ENCODE data around the gene C3orf52.
A peak's percentile ranks its signal among the peaks of the same experiment; 100 is the strongest.
"Not testable (repeated sequence)": the region's sequence is repeated elsewhere in the genome, so short reads cannot be mapped to it uniquely, and the experiment has no call there.

C3orf52 gene

GRCh38 chr3:112046599-112046998 lies 39.6 kb upstream of the C3orf52 start:
- H3K4me3 ChIP-seq (ENCODE audit: control insufficient read depth, low read depth, low read length) = no peak overlapping the region
- DNase-seq (ENCODE audit: low read depth) = no peak
- TF ChIP-seq, protein P1, sequence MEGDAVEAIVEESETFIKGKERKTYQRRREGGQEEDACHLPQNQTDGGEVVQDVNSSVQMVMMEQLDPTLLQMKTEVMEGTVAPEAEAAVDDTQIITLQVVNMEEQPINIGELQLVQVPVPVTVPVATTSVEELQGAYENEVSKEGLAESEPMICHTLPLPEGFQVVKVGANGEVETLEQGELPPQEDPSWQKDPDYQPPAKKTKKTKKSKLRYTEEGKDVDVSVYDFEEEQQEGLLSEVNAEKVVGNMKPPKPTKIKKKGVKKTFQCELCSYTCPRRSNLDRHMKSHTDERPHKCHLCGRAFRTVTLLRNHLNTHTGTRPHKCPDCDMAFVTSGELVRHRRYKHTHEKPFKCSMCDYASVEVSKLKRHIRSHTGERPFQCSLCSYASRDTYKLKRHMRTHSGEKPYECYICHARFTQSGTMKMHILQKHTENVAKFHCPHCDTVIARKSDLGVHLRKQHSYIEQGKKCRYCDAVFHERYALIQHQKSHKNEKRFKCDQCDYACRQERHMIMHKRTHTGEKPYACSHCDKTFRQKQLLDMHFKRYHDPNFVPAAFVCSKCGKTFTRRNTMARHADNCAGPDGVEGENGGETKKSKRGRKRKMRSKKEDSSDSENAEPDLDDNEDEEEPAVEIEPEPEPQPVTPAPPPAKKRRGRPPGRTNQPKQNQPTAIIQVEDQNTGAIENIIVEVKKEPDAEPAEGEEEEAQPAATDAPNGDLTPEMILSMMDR (conservative IDR thresholded peaks at IDR 0.05; ENCODE audit: control insufficient read depth, insufficient read depth, low read depth, low read length) = no peak

- no peak overlapping the region for H3K4me3 ChIP-seq (ENCODE audit: control insufficient read depth, low read depth, low read length)
- TF ChIP-seq, protein P1 (conservative IDR thresholded peaks at IDR 0.05; ENCODE audit: control insufficient read depth, insufficient read depth, low read depth, low read length) = no peak
- no peak for DNase-seq (ENCODE audit: low read depth)
Observed at GRCh38 chr3:112047264-112047663, 38.9 kb upstream of the C3orf52 start.

- no peak for DNase-seq (ENCODE audit: low read depth)
- TF ChIP-seq, protein P1 (conservative IDR thresholded peaks at IDR 0.05; ENCODE audit: control insufficient read depth, insufficient read depth, low read depth, low read length) = no peak
- no peak overlapping the region for H3K4me3 ChIP-seq (ENCODE audit: control insufficient read depth, low read depth, low read length)
Observed at GRCh38 chr3:112048911-112049310, 37.3 kb upstream of the C3orf52 start.

DNA sequence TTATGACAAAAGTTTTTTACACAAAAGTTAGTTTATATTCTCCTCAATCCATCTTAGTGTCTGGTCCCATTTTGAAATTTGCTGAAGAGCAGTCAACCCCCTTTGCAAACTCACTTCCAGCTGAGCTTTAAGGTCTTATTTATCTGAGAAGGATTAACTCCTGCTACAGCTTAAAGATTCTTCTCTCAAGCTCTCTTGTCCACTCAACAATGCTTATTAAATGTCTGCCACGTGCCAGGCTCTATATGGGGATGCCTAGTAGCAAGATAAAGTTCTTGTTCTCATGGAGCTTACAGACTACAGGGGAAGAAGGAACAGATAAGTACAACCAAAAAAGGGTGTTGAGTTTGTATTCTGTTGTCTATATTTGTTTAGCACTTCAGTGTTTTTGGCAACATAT lies 33.0 kb upstream of the C3orf52 start:
- DNase-seq (ENCODE audit: low read depth) = no peak
- no peak overlapping the region for H3K4me3 ChIP-seq (ENCODE audit: control insufficient read depth, low read depth, low read length)
- TF ChIP-seq, protein P1 (conservative IDR thresholded peaks at IDR 0.05; ENCODE audit: control insufficient read depth, insufficient read depth, low read depth, low read length) = no peak

DNA sequence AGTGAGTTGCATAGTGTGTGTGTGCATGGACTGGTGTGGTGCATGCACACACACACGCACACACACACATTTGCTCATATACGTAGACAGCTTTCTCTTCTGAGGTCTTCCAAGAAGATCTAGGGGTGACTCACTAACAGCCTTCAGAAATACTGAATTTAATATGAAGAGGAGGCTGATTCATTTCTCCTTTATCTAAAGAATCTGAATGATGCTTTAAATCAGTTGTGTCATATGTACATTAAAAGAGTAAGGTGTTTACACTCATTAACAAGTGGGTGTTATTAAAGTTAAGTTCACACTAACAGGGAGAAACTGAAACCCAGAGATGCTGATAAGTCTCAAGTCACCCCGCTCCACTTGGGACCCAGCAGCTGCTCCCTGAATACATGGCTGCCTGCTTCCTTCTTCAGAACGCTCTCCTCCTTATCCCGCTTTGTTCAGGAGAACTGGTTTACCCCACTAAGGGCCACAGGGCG lies 29.7 kb upstream of the C3orf52 start:
- TF ChIP-seq, protein P1 (conservative IDR thresholded peaks at IDR 0.05; ENCODE audit: control insufficient read depth, insufficient read depth, low read depth, low read length) = no peak
- peak; percentile 73 for DNase-seq (ENCODE audit: low read depth)
- no peak overlapping the region for H3K4me3 ChIP-seq (ENCODE audit: control insufficient read depth, low read depth, low read length)

DNA sequence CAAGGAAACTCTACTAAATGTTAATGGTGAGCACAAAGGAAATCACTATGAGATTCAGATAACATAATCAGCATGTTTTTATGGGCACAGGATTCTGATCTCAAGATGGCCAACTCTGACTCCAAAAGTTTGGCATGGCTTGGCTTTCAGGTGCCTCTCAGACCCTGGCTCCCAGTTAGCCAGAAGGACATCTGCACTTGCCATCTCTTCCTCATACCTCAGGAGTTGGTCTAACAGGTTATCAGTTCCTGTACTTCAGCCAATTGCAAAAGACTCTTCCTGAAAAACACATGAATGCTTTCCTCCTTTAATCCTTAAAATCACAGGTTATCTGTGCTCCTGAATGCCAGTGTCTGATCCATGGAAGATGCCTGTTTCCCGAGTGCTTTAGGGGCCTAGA lies 26.7 kb upstream of the C3orf52 start:
- no peak for DNase-seq (ENCODE audit: low read depth)
- H3K4me3 ChIP-seq (ENCODE audit: control insufficient read depth, low read depth, low read length) = no peak overlapping the region
- TF ChIP-seq, protein P1 (conservative IDR thresholded peaks at IDR 0.05; ENCODE audit: control insufficient read depth, insufficient read depth, low read depth, low read length) = no peak

GRCh38 chr3:112061152-112061551 lies 25.0 kb upstream of the C3orf52 start:
- TF ChIP-seq, protein P1 (conservative IDR thresholded peaks at IDR 0.05; ENCODE audit: control insufficient read depth, insufficient read depth, low read depth, low read length) = no peak
- no peak overlapping the region for H3K4me3 ChIP-seq (ENCODE audit: control insufficient read depth, low read depth, low read length)
- DNase-seq (ENCODE audit: low read depth) = peak; percentile 4

DNA sequence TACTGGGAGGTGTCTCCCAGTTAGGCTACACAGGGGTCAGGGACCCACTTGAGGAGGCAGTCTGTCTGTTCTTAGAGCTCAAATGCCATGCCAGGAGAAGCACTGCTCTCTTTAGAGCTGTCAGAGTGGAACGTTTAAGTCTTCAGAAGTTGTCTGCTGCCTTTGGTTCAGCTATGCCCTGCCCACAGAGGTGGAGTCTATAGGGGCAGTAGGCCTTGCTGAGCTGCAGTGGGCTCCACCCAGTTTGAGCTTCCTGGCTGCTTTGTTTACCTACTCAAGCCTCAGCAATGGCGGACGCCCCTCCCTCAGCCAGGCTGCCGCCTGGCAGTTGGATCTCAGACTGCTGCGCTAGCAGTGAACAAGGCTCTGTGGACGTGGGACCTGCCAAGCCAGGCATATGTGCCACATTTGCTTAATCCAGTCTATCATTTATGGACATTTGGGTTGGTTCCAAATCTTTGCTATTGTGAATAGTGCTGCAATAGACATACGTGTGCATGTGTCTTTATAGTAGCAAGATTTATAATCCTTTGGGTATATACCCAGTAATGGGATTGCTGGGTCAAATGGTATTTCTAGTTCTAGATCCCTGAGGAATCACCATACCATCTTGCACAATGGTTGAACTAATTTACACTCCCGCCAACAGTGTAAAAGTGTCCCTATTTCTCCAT lies 13.7 kb upstream of the C3orf52 start:
- not testable (repeated sequence) for DNase-seq (ENCODE audit: low read depth)

More for the DNA sequence above, 13.7 kb upstream of the C3orf52 start:
- H3K4me3 ChIP-seq (ENCODE audit: control insufficient read depth, low read depth, low read length) = not testable (repeated sequence)

Measured in fibroblast of mammary gland (primary cell).